Common myeloid progenitor, CD34-positive (primary cell): ENCODE measurements around the gene ITGB2.

Experiments used
- CTCF ChIA-PET: fragments of 350-600 bp; sonication (Branson Sonifier 250); formaldehyde crosslinking; loops from one replicate; lab custom pipeline; 2021; ENCODE audit warnings: antibody characterized with exemption; lab: Charles Lee
- POLR2A ChIA-PET: fragments of 350-600 bp; sonication (Branson Sonifier 250); formaldehyde crosslinking; loops from one replicate; lab custom pipeline; 2021; ENCODE audit warnings: antibody characterized with exemption; lab: Charles Lee
- DNase-seq, 3 donors: peaks; one replicate each; pipeline versions ENCODE4 v3.0.0 to v3.0.0-alpha.2; 2013
- H3K27ac ChIP-seq, 2 experiments: 1 replicate in 1 of 2; 2 replicates in 1 of 2; pipeline ENCODE4 v1.7.0; 2013; ENCODE audit warnings: inconsistent platforms in 2 of 2, low read length in 2 of 2, mild to moderate bottlenecking in 2 of 2, low read depth in 1 of 2, moderate library complexity in 1 of 2; ENCODE audit not compliant: severe bottlenecking in 2 of 2, insufficient read depth in 1 of 2, poor library complexity in 1 of 2
- H3K27me3 ChIP-seq, 5 experiments: replicated peaks in 2 of 5; 1 replicate in 3 of 5; 2 replicates in 2 of 5; pipeline versions ENCODE4 v1.6.1 to v1.7.0; 2013; ENCODE audit warnings: low read length in 4 of 5, mild to moderate bottlenecking in 2 of 5, moderate library complexity in 2 of 5, inconsistent platforms in 1 of 5; ENCODE audit not compliant: insufficient read depth in 5 of 5, control insufficient read depth in 4 of 5
- H3K36me3 ChIP-seq, 4 experiments: 1 replicate in 2 of 4; 2 replicates in 2 of 4; pipeline versions ENCODE4 v1.6.1 to v1.7.0; 2013; ENCODE audit warnings: low read length in 3 of 4, control low read depth in 1 of 4, mild to moderate bottlenecking in 1 of 4; ENCODE audit not compliant: control insufficient read depth in 4 of 4, insufficient read depth in 4 of 4
- H3K4me1 ChIP-seq, 4 experiments: 1 replicate in 3 of 4; 2 replicates in 1 of 4; pipeline versions ENCODE4 v1.6.1 to v1.7.1; 2013; ENCODE audit warnings: low read length in 3 of 4, mild to moderate bottlenecking in 3 of 4, control low read depth in 1 of 4, inconsistent platforms in 1 of 4, moderate library complexity in 1 of 4; ENCODE audit not compliant: control insufficient read depth in 4 of 4, insufficient read depth in 4 of 4; ENCODE audit errors: control extremely low read depth in 1 of 4
- H3K4me3 ChIP-seq, 7 experiments: 1 replicate in 4 of 7; 2 replicates in 3 of 7; pipeline versions ENCODE4 v1.5.1 to v1.7.0; 2013; ENCODE audit warnings: mild to moderate bottlenecking in 7 of 7, low read length in 6 of 7, moderate library complexity in 6 of 7, inconsistent platforms in 2 of 7, low read depth in 2 of 7, control low read depth in 1 of 7; ENCODE audit not compliant: insufficient read depth in 4 of 7, control insufficient read depth in 1 of 7; ENCODE audit errors: extremely low read depth in 1 of 7
- H3K9me3 ChIP-seq, 5 experiments: 1 replicate in 4 of 5; 2 replicates in 1 of 5; pipeline versions ENCODE4 v1.6.1 to v1.7.1; 2013; ENCODE audit warnings: low read length in 4 of 5, mild to moderate bottlenecking in 2 of 5, inconsistent platforms in 1 of 5, low read depth in 1 of 5, moderate library complexity in 1 of 5; ENCODE audit not compliant: control insufficient read depth in 4 of 5, insufficient read depth in 2 of 5; ENCODE audit errors: control extremely low read depth in 1 of 5
- WGBS: methylation state at CpG from one replicate; pipeline ENCODE4 v1.1.5; 2013; ENCODE audit not compliant: insufficient coverage; 5-methylcytosine and 5-hydroxymethylcytosine counted together

ITGB2 gene

DNA sequence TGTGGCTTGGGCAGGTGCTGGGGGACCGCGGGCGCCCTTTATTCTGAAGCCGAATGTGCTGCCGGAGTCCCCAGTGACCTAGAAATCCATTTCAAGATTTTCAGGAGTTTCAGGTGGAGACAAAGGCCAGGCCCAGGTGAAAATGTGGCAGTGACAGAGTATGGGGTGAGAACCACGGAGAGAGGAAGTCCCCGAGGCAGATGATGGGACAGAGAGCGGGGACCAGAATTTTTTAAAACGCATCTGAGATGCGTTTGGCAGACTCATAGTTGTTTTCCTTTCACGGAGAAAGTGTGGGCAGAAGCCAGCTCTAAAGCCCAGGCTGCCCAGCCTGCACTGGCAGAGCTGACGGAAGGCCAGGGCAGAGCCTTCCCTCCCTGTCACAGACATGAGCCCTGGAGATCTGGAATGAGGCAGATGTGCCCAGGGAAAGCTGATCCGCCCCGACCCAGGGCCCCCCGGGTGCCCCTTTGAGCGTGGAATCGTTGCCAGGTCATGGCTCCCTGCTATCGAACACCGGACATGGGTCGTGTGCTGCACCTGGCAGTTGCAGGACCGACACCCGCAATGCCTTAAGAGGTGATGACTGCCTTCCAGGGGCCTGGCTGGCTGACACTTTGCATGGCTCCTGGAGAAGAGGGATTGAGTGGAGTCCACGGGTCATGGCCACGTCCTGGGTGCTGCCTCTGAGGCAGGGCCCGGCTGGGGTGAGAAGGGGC lies 12.7 kb upstream of the ITGB2 start:
- ChIA-PET POLR2A (no interaction called here), CTCF (interaction anchor here (0.7 to 3.7 kb wide), 18 partner anchors 8 to 205 kb away, joined by 3 to 42 read pairs (median 6); no protein-coding TSS in a partner anchor)
- Histone ChIP-seq H3K9me3 (no peaks in the 10 kb centered on the region), H3K27ac (no peak overlapping the region), H3K36me3 (no peaks in the 10 kb centered on the region), H3K4me3 (peak overlapping the region in 1 of 7 experiments; percentile 59), H3K4me1 (peaks cover 0 to 43% (median 38%) of the 10 kb centered on the region in 4 experiments), H3K27me3 (peaks cover 0 to 2% (median 0%) of the 10 kb centered on the region in 5 experiments)
- 77% methylated on average over 24 of the region's 25 CpGs for WGBS
- DNase-seq, result no peak

DNA sequence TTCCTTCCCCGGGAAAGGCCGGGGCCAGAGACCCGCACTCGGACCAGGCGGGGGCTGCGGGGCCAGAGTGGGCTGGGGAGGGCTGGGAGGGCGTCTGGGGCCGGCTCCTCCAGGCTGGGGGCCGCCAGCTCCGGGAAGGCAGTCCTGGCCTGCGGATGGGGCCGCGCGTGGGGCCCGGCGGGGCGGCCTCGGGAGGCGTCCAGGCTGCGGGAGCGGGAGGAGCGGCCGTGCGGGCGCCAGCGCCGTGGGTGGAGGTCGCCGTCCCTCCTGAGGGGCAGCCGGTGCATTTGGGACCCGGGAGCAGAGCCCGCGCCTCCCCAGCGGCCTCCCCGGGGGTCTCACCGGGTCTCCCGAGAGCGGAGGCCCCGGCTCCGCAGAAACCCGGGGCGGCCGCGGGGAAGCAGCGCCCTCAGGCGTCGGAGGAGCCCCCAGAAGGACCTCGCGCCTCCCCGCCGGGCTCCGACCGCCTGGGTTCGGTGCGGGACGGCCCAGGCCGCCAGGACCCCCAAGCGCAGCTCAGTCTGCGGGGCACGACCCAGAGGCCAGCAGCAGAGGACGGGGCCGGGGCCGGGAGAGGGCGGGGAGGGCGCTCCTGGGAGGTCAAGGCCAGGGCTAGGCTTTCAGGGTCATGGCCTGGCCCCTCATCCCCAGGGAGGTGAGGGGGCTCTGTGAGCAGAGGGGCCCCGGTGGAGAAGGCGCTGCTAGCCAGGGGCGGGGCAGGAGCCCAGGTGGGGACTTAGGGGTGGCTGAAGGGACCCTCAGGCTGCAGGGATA lies 11.9 kb upstream of the ITGB2 start:
- ChIA-PET CTCF (interaction anchor here (0.7 to 3.7 kb wide), 20 partner anchors 9 to 139 kb away, joined by 3 to 42 read pairs (median 6); no protein-coding TSS in a partner anchor), POLR2A (no interaction called here)
- Histone ChIP-seq H3K9me3 (no peaks in the 10 kb centered on the region), H3K27ac (no peak overlapping the region), H3K4me3 (peak overlapping the region in 6 of 7 experiments; percentile 29 to 73 (median 54)), H3K4me1 (peaks cover 0 to 51% (median 46%) of the 10 kb centered on the region in 4 experiments), H3K36me3 (no peaks in the 10 kb centered on the region), H3K27me3 (peaks cover 0 to 2% (median 0%) of the 10 kb centered on the region in 5 experiments)
- WGBS, result under 1% methylated on average over 63 of the region's 68 CpGs
- peak in 2 of 3 donors; percentile 51 to 57 for DNase-seq

DNA sequence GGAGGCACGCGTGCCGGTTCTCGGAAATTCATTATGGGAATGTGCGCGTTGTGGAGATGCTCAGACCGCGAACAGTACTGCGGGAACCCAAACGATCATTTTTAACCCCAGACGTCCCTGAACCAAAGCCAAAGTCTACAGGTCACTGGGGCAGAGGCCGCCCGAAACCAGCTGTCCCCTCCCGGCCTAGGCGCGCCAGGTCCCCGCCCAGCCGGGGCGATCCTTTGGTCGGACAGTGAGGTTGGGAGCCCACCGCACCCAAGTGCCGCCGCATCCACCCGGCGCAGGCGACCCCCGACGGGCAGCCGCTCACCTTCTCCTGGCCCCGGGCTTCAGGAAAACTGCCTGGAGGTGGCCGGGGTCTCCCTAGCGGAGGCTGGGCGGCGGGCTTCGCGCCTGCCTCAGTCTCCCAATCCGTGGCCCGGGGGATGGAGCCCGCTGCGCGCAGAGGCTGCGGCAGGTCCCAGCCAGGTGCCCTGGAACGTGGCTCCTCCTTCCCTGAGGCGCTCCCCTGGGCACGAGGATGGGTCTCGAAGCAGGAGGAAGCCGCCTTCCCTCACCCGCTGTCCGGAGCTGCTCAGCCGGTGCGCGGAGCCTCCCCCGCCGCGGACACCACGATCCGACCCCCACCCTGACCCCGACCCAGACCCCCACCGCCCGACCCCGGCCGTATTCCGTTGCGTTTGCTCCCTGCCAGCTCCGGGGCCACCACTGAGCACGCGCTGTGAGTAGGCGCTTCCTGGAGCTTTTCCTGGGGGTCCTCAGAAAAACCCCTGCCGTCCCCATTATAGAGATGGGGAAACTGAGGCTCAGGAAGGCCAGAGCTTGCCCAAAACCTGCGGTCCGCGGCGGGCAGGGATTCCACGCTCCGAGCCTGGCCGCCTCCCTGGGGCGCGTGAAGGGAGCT lies 11.1 kb upstream of the ITGB2 start:
- H3K4me1 ChIP-seq, result peaks cover under 1 to 59% (median 54%) of the 10 kb centered on the region in 4 experiments
- WGBS, result 1% methylated on average over 49 of the region's 78 CpGs
- H3K4me3 ChIP-seq, result peak overlapping the region in 6 of 7 experiments; percentile 29 to 73 (median 54)
- H3K9me3 ChIP-seq, result no peaks in the 10 kb centered on the region
- ChIA-PET POLR2A (no interaction called here), CTCF (interaction anchor here (0.7 to 3.7 kb wide), 18 partner anchors 12 to 206 kb away, joined by 3 to 42 read pairs (median 6); no protein-coding TSS in a partner anchor)
- no peak for DNase-seq
- H3K36me3 ChIP-seq, result no peaks in the 10 kb centered on the region
- H3K27ac ChIP-seq, result no peak overlapping the region
- H3K27me3 ChIP-seq, result peaks cover 0 to 2% (median 0%) of the 10 kb centered on the region in 5 experiments

DNA sequence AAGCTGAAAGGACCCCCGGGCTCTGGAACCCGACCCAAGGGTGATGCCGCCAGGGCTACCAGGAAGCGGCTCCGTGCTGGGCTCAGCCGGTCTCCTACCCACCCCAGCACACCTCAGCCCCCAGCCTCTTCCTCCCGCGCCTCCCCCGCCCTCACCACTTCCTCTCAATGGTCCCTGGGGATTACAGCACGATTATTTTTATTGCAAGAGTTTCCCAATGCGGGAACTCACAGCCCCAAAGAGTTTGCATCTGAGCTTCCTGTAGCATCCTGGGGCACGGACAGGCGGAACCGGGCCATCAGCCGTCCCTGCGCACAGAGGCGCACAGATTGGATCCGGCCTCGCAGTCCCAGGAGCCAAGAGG lies 10.4 kb upstream of the ITGB2 start:
- H3K9me3 ChIP-seq, result no peaks in the 10 kb centered on the region
- ChIA-PET POLR2A (no interaction called here), CTCF (interaction anchor here (0.9 to 3.7 kb wide), 8 partner anchors 14 to 207 kb away, joined by 3 to 42 read pairs (median 9); no protein-coding TSS in a partner anchor)
- peak in 1 of 3 donors; percentile 38 for DNase-seq
- H3K4me1 ChIP-seq, result peaks cover 1 to 65% (median 61%) of the 10 kb centered on the region in 4 experiments
- H3K4me3 ChIP-seq, result peak overlapping the region in 6 of 7 experiments; percentile 15 to 73 (median 52)
- H3K27me3 ChIP-seq, result peaks cover 0 to 2% (median 0%) of the 10 kb centered on the region in 5 experiments
- no peak overlapping the region for H3K27ac ChIP-seq
- 0% methylated on average over 13 of the region's 19 CpGs for WGBS
- no peaks in the 10 kb centered on the region for H3K36me3 ChIP-seq

DNA sequence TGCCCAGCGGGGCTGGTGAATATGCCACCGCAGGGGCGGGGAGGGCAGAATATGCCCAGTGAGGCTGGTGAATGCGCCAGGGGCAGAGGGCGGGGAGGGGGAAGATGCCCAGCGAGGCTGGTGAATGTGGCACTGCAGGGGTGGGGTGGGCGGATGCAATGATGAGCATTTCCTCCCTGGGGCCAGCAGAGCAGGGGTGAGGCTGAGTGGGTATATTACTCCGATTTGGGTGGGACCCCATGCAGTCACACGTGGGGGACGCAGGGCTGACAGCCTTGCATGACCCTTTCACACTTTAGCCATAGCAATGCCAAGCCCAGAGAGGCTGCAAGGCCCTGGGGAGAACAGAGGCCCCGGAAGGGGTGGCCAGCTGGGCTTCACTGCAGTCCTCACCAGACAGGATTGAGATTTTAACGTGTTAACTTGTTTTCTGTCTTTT lies 9.9 kb upstream of the ITGB2 start:
- Histone ChIP-seq H3K4me1 (peaks cover 3 to 71% (median 65%) of the 10 kb centered on the region in 4 experiments), H3K27me3 (peaks cover 0 to 2% (median 0%) of the 10 kb centered on the region in 5 experiments), H3K36me3 (no peaks in the 10 kb centered on the region), H3K4me3 (peak overlapping the region in 1 of 7 experiments; percentile 73), H3K27ac (no peak overlapping the region), H3K9me3 (no peaks in the 10 kb centered on the region)
- POLR2A ChIA-PET, result no interaction called here
- CTCF ChIA-PET, result interaction anchor here (0.7 to 3.7 kb wide), 7 partner anchors 23 to 208 kb away, joined by 3 to 42 read pairs (median 8); no protein-coding TSS in a partner anchor
- peak in 2 of 3 donors; percentile 62 to 64 for DNase-seq
- WGBS, result 42% methylated on average over 7 of the region's 12 CpGs

DNA sequence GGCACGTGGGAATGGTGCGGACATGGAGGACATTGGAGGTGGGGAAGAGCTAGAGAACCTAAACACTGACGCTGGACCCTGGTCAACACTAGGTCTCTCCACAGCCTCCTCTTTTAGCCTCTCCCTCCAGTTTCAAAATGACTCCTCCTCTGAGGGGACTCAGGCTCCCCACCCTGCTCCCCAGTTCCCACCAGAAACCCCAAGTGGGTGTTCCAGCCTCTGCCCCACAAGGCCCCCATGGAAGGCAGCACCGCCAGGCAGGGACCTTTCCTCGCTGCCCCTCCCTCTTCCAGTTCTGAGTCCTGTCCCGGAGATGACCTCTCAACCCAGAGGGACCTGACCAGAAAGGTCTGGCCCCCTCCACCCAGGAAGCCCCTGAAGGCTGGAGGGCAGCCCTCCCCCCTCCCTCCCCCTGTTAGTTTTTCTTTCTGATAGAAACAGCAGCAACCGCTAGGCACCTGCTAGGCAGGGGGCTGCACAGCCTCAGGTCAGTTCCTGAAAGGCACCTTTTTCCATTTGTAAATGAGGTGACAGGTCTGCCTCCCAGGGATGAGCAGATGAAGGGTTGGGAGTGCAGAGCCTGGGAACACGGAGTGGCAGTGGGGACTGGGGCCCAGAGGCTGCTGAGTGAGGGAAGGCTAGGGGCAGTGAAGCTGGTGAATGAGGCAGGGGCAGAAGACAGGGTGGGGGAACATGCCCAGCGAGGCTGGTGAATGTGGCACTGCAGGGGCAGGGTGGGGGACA lies 9.3 kb upstream of the ITGB2 start:
- Histone ChIP-seq H3K4me3 (no peak overlapping the region), H3K9me3 (no peaks in the 10 kb centered on the region), H3K36me3 (no peaks in the 10 kb centered on the region), H3K27ac (no peak overlapping the region), H3K4me1 (peaks cover 6 to 77% (median 69%) of the 10 kb centered on the region in 4 experiments), H3K27me3 (peaks cover 0 to 2% (median 0%) of the 10 kb centered on the region in 5 experiments)
- POLR2A ChIA-PET, result no interaction called here
- WGBS, result 92% methylated on average over 6 of the region's 9 CpGs
- CTCF ChIA-PET, result interaction anchor here (0.7 to 4.2 kb wide), 11 partner anchors 9 to 131 kb away, joined by 3 to 42 read pairs (median 5); no protein-coding TSS in a partner anchor
- DNase-seq, result no peak
